Measurements from ENCODE around the gene HOXA10.

The HOXA10 gene

DNA sequence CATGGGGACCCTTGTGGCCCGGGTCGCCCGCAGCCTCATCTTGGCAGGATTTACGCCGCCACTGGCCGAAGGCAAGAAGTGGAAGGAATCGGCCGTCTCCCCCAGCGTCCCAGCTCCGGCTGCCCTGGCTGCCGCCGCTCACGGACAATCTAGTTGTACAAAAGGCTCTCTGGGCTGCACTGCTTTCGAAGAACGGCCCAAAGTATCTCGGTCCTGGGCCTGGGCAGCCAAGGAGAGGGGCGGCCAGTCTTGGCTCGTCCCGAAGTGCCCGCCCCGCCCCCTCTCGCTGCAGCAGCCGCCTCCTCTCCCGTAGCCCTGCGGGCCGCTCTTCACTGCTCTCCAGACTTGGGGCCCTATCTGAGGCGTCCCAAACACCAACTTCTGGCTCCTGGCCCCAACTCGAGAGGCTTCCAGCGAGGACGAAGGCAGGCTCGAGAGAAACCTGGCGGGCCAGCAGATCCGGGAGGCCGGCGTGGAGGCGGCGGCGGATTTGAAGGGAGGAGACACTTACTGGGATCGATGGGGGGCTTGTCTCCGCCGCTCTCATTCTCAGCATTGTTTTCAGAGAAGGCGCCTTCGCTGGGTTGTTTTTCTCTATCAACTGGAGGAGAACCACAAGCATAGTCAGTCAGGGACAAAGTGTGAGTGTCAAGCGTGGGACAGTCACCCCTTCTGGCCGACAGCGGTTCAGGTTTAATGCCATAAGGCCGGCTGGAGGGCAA lies 9.6 kb downstream of the HOXA10 start:
- TF ChIP-seq, protein P1, sequence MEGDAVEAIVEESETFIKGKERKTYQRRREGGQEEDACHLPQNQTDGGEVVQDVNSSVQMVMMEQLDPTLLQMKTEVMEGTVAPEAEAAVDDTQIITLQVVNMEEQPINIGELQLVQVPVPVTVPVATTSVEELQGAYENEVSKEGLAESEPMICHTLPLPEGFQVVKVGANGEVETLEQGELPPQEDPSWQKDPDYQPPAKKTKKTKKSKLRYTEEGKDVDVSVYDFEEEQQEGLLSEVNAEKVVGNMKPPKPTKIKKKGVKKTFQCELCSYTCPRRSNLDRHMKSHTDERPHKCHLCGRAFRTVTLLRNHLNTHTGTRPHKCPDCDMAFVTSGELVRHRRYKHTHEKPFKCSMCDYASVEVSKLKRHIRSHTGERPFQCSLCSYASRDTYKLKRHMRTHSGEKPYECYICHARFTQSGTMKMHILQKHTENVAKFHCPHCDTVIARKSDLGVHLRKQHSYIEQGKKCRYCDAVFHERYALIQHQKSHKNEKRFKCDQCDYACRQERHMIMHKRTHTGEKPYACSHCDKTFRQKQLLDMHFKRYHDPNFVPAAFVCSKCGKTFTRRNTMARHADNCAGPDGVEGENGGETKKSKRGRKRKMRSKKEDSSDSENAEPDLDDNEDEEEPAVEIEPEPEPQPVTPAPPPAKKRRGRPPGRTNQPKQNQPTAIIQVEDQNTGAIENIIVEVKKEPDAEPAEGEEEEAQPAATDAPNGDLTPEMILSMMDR (IDR thresholded peaks at IDR 0.05; ENCODE audit: control insufficient read depth, insufficient read depth, low read depth, low read length, missing control alignments) = peak; percentile 32
- no peak for DNase-seq (ENCODE audit: low read depth)
- peak overlapping the region; percentile 87 for H3K4me3 ChIP-seq (ENCODE audit: control insufficient read depth, low read depth, low read length)

DNA sequence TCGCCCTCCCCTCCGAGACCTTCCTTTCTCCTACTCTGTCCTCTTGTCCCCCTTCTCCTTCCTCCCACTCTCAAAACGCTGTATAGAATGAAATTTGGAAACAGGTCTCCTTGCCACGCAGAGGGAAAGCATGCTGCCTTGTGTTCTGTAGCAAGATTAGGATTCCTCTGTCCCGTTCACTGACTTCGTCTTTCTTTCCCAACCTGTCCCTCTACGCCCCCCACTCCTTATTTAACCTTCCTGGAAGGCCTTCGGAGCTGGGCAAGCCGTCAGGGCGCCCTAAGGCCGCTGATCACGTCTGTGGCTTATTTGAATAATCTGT lies 10.1 kb downstream of the HOXA10 start:
- no peak for DNase-seq (ENCODE audit: low read depth)
- peak overlapping the region; percentile 87 for H3K4me3 ChIP-seq (ENCODE audit: control insufficient read depth, low read depth, low read length)
- TF ChIP-seq, protein P1 (IDR thresholded peaks at IDR 0.05; ENCODE audit: control insufficient read depth, insufficient read depth, low read depth, low read length, missing control alignments) = no peak

DNA sequence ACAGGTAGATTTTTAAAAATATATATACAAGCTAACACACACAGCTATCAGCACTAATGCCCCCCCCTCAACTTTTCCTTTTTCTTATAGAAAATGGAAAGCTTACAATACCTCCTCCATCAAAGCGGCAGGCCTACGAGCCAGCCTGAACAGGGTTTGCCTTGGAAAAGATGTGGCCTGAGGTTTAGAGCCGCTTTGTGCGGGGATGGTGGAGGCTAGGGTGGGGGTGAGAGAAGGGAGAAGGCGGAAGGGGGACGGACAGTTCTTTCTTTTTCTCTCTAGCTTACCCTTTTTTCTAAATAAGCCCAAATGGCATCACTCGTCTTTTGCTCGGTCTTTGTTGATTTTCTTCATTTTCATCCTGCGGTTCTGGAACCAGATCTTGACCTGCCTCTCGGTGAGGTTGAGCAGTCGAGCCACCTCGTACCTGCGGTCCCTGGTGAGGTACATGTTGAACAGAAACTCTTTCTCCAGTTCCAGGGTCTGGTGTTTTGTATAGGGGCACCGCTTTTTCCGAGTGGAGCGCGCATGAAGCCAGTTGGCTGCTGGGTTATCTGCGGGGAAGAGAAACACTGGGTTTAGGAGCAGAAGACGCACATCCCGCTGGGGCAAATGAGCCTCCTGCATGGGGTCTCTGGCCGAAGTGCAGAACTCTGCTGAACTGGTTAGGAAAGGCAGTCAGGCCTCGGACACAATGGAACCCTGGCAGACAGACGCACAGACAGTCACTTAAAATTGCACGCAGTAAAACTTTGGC lies 10.7 kb downstream of the HOXA10 start:
- peak overlapping the region; percentile 87 for H3K4me3 ChIP-seq (ENCODE audit: control insufficient read depth, low read depth, low read length)
- DNase-seq (ENCODE audit: low read depth) = no peak
- TF ChIP-seq, protein P1 (IDR thresholded peaks at IDR 0.05; ENCODE audit: control insufficient read depth, insufficient read depth, low read depth, low read length, missing control alignments) = no peak

DNA sequence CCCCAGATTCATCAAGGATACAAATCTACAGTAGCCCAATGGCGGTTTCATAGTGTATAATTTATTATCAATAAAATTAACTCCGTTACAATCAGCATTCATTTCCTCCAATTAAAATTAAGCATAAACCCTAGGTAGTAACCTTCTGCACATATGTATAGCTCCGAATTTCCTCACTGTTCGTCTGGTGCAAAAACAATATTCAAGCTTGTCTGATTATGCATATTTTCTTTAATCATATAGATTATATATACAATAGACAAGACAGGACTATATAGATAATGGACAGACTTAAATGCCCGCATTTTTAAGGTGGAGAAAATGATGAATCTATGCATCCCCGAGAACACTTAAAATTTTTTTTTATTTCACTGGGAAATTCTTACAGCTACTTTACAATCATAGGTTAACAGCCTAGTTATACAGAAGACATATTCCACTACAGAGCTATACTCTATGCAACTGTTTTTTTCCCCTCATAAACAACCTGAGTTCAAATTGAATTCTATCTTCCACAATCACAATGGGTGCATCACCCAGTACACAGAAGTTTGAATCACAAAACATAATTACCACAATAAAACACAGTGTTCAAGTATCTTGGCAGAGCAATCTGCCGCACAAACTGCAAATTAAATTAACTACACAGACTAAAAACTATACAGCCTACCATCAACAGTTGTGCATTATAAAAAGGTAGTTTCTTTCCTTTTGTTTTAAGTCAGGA lies 11.4 kb downstream of the HOXA10 start:
- peak overlapping the region; percentile 87 for H3K4me3 ChIP-seq (ENCODE audit: control insufficient read depth, low read depth, low read length)
- TF ChIP-seq, protein P1 (IDR thresholded peaks at IDR 0.05; ENCODE audit: control insufficient read depth, insufficient read depth, low read depth, low read length, missing control alignments) = no peak

DNA sequence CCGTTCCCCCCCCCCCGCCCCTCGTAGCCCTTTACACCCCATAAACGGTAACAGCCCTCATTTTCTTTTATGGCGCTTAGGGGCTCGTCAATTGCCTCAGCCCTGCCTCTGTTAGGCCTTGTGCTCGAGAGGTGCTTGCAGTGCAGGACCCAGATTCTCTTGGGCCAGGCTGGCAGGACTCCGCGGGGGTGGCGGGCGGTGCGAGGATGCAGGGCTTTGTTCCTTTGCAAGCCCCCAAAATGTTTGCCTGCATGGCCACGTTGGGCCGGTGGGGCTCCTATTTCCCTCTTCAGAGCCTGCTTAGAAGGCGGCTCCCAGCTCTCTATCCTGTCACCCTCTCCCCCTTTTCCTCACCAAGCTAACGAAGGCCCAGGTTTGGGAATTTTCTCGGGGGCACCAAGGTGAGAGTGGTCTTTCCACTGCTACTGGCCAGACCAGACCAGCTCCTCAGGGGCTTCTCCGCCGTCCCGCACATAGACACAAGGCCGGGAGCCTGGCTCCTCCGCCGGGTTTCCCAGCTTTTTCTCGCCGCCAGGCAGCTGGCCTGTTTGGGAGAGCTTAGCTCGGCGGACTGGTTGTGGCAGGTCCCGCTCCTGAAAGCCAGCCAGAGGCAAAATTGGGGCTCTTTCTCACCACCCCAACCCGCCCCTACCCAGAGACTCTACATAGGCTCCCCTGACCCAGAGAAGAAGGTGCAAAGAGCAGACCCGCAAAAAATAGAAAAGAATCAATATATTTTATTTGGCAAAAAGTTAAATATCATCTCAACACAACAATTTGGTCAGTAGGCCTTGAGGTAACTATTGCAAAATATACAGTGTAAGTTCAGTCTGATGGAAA lies 12.2 kb downstream of the HOXA10 start:
- no peak for DNase-seq (ENCODE audit: low read depth)
- TF ChIP-seq, protein P1 (IDR thresholded peaks at IDR 0.05; ENCODE audit: control insufficient read depth, insufficient read depth, low read depth, low read length, missing control alignments) = no peak
- peak overlapping the region; percentile 87 for H3K4me3 ChIP-seq (ENCODE audit: control insufficient read depth, low read depth, low read length)

More for the DNA sequence above, 11.4 kb downstream of the HOXA10 start:
- DNase-seq (ENCODE audit: low read depth) = no peak

DNA sequence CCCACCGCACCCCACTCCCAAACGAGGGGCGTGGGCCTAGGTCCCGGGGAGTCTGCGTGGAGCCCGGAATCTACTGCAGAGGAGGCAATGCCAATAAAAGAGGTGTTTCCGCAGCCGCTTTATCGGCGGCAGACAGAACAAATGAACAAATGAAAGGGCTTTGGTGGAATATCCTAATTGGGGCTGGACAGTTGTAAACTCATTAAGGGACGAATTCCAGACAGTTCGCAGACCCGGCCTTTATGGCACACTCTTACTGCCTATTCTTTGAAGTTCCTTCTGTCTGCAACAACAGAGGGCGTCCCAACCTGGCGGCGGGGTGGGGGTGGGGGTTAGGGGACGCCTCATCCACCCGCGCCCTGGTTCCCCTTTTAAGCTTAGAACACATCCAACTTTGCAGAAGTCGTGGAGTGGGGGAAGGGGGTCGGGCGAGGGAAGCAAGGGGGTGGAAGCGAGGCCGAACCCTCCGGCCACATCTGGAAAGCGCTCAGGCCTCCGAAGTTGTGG lies 12.9 kb downstream of the HOXA10 start:
- TF ChIP-seq, protein P1 (IDR thresholded peaks at IDR 0.05; ENCODE audit: control insufficient read depth, insufficient read depth, low read depth, low read length, missing control alignments) = no peak
- DNase-seq (ENCODE audit: low read depth) = no peak
- H3K4me3 ChIP-seq (ENCODE audit: control insufficient read depth, low read depth, low read length) = peak overlapping the region; percentile 87

Data from AG09309 (cell line).